GM23248 (cell line): Measurements from ENCODE around the gene HIPK3. TPM values are rescaled to one million over a fixed set of nuclear protein-coding genes. Genes with fewer than 3 reads are reported as not detected.
A peak's percentile ranks its signal among the peaks of the same experiment; 100 is the strongest.

ENCODE experiments used
- DNase-seq: peaks from one replicate; pipeline ENCODE4 v3.0.0-alpha.2; 2015
- H2AFZ ChIP-seq: fragments of 200-600 bp; sonication (generic); 2 replicates; pipeline ENCODE4 v1.6.1; 2016; ENCODE audit warnings: antibody characterized with exemption
- H3F3A ChIP-seq: fragments of 200-600 bp; sonication (generic); 2 replicates; pipeline ENCODE4 v1.6.1; 2016; ENCODE audit warnings: mild to moderate bottlenecking, antibody characterized with exemption, mixed run types; ENCODE audit not compliant: insufficient read depth
- H3K27ac ChIP-seq: fragments of 200-600 bp; sonication (generic); 2 replicates; pipeline ENCODE4 v1.5.1; 2016; ENCODE audit warnings: mild to moderate bottlenecking
- H3K27me3 ChIP-seq: fragments of 200-600 bp; sonication (generic); replicated peaks from 2 replicates; pipeline ENCODE4 v1.6.1; 2016; ENCODE audit warnings: mild to moderate bottlenecking; ENCODE audit not compliant: insufficient read depth
- H3K36me3 ChIP-seq: fragments of 200-600 bp; sonication (generic); 2 replicates; pipeline ENCODE4 v1.6.1; 2016; ENCODE audit warnings: low read depth, mild to moderate bottlenecking
- H3K4me1 ChIP-seq: fragments of 200-600 bp; sonication (generic); 2 replicates; pipeline ENCODE4 v1.6.1; 2016; ENCODE audit warnings: mild to moderate bottlenecking; ENCODE audit not compliant: insufficient read depth
- H3K4me2 ChIP-seq: fragments of 200-600 bp; sonication (generic); one replicate; pipeline ENCODE4 v1.6.1; 2016; ENCODE audit warnings: mild to moderate bottlenecking; ENCODE audit not compliant: unreplicated experiment
- H3K4me3 ChIP-seq: fragments of 200-600 bp; sonication (generic); 2 replicates; pipeline ENCODE4 v1.5.1; 2016; ENCODE audit warnings: mild to moderate bottlenecking
- H3K79me2 ChIP-seq: fragments of 200-600 bp; sonication (generic); 2 replicates; pipeline ENCODE4 v1.6.1; 2016; ENCODE audit warnings: mild to moderate bottlenecking; ENCODE audit not compliant: insufficient read depth
- H3K9ac ChIP-seq: fragments of 200-600 bp; sonication (generic); 2 replicates; pipeline ENCODE4 v1.6.1; 2016; ENCODE audit warnings: mild to moderate bottlenecking
- H3K9me2 ChIP-seq: fragments of 200-600 bp; sonication (generic); 2 replicates; pipeline ENCODE4 v1.6.1; 2016; ENCODE audit warnings: mixed run types, mild to moderate bottlenecking, moderate library complexity; ENCODE audit not compliant: insufficient read depth
- H3K9me3 ChIP-seq: fragments of 200-600 bp; sonication (generic); one replicate; pipeline ENCODE4 v1.6.1; 2017; ENCODE audit warnings: low read depth
- H4K20me1 ChIP-seq: fragments of 200-600 bp; sonication (generic); 2 replicates; pipeline ENCODE4 v1.6.0; 2016; ENCODE audit not compliant: insufficient read depth
- EZH2 ChIP-seq: fragments of 200-600 bp; sonication (generic); IDR thresholded peaks from 2 replicates; pipeline ENCODE4 v1.6.1; 2018; ENCODE audit warnings: antibody characterized with exemption, mild to moderate bottlenecking; ENCODE audit not compliant: insufficient read depth, poor library complexity, severe bottlenecking
- EZH2phosphoT487 ChIP-seq: fragments of 200-600 bp; sonication (generic); IDR thresholded peaks from 2 replicates; pipeline ENCODE4 v1.6.1; 2018; ENCODE audit warnings: antibody characterized with exemption, moderate library complexity, mild to moderate bottlenecking, low read depth; ENCODE audit not compliant: insufficient read depth
- WGBS, 2 experiments: methylation state at CpG; one replicate each; pipeline ENCODE4 v1.1.6; 2015 to 2017; ENCODE audit warnings: low lambda C conversion rate in 2 of 2, low coverage in 1 of 2; ENCODE audit errors: missing lambda C conversion rate in 2 of 2; 5-methylcytosine and 5-hydroxymethylcytosine counted together
- in situ Hi-C: fragments of 300-500 bp; cut with MboI; formaldehyde crosslinking; loops from 2 replicates; pipeline ENCODE4 v1.15.0; 2020
- polyA plus RNA-seq: library from polyadenylated mRNA; unstranded; fragments of >200 nt; fragmentation: Nextera tagmentation; extraction: Ambion mirVana; gene quantifications from 2 replicates; pipeline ENCODE4 v1.2.1, GENCODE V29; 2016
- total RNA-seq: library from RNA; depleted of rRNA; stranded (reverse); fragments of >200 nt; shearing (Covaris generic); gene quantifications from 2 replicates; pipeline ENCODE4 v1.2.3, GENCODE V29; 2014

The HIPK3 gene
- total and polyA plus RNA-seq, 2 experiments from 2014 or later = 17.8 to 82.9 TPM

- TF ChIP-seq EZH2 = no peak
- TF ChIP-seq EZH2phosphoT487 = no peak
- WGBS, 2 experiments = 95 to 98% methylated on average over 4 of the region's 4 CpGs
- peak; percentile 69 for DNase-seq
- peaks cover 100% of the 10 kb centered on the region for H3K79me2 ChIP-seq
- H3K27me3 ChIP-seq = no peaks in the 10 kb centered on the region
- no peak overlapping the region for H3K9ac ChIP-seq
- H3K9me2 ChIP-seq = no peaks in the 10 kb centered on the region
- H3F3A ChIP-seq = peaks cover 14% of the 10 kb centered on the region; the same call in 1 of the 2 replicates
- H2AFZ ChIP-seq = no peak overlapping the region
- in situ Hi-C loops = no loop called here
- no peak overlapping the region for H3K4me3 ChIP-seq
- peaks cover 48% of the 10 kb centered on the region for H3K4me1 ChIP-seq
- H3K36me3 ChIP-seq = no peaks in the 10 kb centered on the region
- H3K27ac ChIP-seq = peak overlapping the region; percentile 18
- no peaks in the 10 kb centered on the region for H3K9me3 ChIP-seq
- peaks cover 33% of the 10 kb centered on the region for H4K20me1 ChIP-seq
- peak overlapping the region; percentile 3 for H3K4me2 ChIP-seq
These were observed 11.9 kb downstream of the HIPK3 start for GRCh38 chr11:33268945-33269540.

- Histone ChIP-seq H3K4me3 (no peak overlapping the region), H3F3A (peaks cover 14% of the 10 kb centered on the region; the same call in 1 of the 2 replicates), H3K79me2 (peaks cover 100% of the 10 kb centered on the region), H3K27ac (peak overlapping the region; percentile 18), H2AFZ (no peak overlapping the region), H3K9me2 (no peaks in the 10 kb centered on the region), H3K4me1 (peaks cover 48% of the 10 kb centered on the region), H3K27me3 (no peaks in the 10 kb centered on the region), H3K4me2 (peak overlapping the region; percentile 27), H3K9me3 (no peaks in the 10 kb centered on the region), H3K36me3 (no peaks in the 10 kb centered on the region), H4K20me1 (peaks cover 33% of the 10 kb centered on the region), H3K9ac (no peak overlapping the region)
- WGBS, 2 experiments = 96 to 97% methylated on average over 6 of the region's 6 CpGs
- DNase-seq = no peak
- no peak for TF ChIP-seq EZH2phosphoT487
- TF ChIP-seq EZH2 = no peak
- in situ Hi-C loops = no loop called here
These were observed 12.6 kb downstream of the HIPK3 start for GRCh38 chr11:33269822-33270221.

GRCh38 chr11:33271059-33271458 is 13.9 kb downstream of the HIPK3 start:
- WGBS, 2 experiments = 94 to 96% methylated on average over 3 of the region's 3 CpGs
- H3K27ac ChIP-seq = no peak overlapping the region
- peaks cover 100% of the 10 kb centered on the region for H3K79me2 ChIP-seq
- no peaks in the 10 kb centered on the region for H3K9me3 ChIP-seq
- no peaks in the 10 kb centered on the region for H3K27me3 ChIP-seq
- in situ Hi-C loops = no loop called here
- no peak overlapping the region for H3K4me2 ChIP-seq
- H4K20me1 ChIP-seq = peaks cover 26% of the 10 kb centered on the region
- no peak overlapping the region for H3K9ac ChIP-seq
- TF ChIP-seq EZH2phosphoT487 (no peak), EZH2 (no peak)
- no peak for DNase-seq
- no peaks in the 10 kb centered on the region for H3K9me2 ChIP-seq
- peaks cover 22% of the 10 kb centered on the region; the same call in 1 of the 2 replicates for H3F3A ChIP-seq
- no peak overlapping the region for H2AFZ ChIP-seq
- H3K36me3 ChIP-seq = no peaks in the 10 kb centered on the region
- H3K4me3 ChIP-seq = no peak overlapping the region
- H3K4me1 ChIP-seq = peaks cover 42% of the 10 kb centered on the region

- no peaks in the 10 kb centered on the region for H3K9me2 ChIP-seq
- peaks cover 29% of the 10 kb centered on the region for H4K20me1 ChIP-seq
- TF ChIP-seq EZH2phosphoT487 = no peak
- no peak for TF ChIP-seq EZH2
- WGBS, 2 experiments = 84 to 85% methylated on average over 10 to 13 of the region's 13 CpGs
- H3K27ac ChIP-seq = no peak overlapping the region
- no peak for DNase-seq
- H3F3A ChIP-seq = peaks cover 18% of the 10 kb centered on the region; the same call in 1 of the 2 replicates
- H3K79me2 ChIP-seq = peaks cover 100% of the 10 kb centered on the region
- H3K4me2 ChIP-seq = no peak overlapping the region
- H2AFZ ChIP-seq = no peak overlapping the region
- no peaks in the 10 kb centered on the region for H3K9me3 ChIP-seq
- in situ Hi-C loops = no loop called here
- peaks cover 42% of the 10 kb centered on the region for H3K4me1 ChIP-seq
- H3K4me3 ChIP-seq = no peak overlapping the region
- H3K36me3 ChIP-seq = no peaks in the 10 kb centered on the region
- no peak overlapping the region for H3K9ac ChIP-seq
- H3K27me3 ChIP-seq = no peaks in the 10 kb centered on the region
These were observed 15.3 kb downstream of the HIPK3 start for GRCh38 chr11:33272338-33273107.
